GM19238 (cell line): ENCODE measurements around the gene PFN4.
"Not testable (repeated sequence)": the region's sequence is repeated elsewhere in the genome, so short reads cannot be mapped to it uniquely, and the experiment has no call there.

ENCODE experiments used
- DNase-seq: peaks from one replicate; pipeline ENCODE4 v3.0.0; 2011; ENCODE audit warnings: low spot score; ENCODE audit not compliant: insufficient read length

Gene PFN4

DNA sequence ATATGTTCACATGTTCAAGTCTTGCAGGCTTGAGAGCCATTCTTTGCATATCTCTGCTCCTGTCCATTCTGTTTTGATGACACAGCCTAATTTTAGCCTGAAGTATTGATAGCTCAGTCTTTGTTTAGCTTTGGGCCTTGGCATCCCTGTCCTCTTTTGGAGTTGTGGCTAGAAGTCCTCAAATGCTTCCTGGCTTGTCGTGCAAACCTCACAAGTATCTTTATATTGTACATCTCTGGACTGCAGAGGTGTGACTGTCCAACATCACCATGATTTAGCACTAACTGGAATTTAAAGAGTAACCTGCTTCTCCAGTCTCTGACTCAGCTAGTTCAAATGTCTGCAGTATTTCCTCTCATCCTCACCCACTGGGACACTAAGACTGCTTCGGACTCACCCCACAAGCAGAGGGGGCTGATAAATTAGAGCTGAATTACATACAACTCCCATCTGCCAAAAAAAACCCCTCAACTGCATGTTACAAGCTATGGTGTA is 11.7 kb downstream of the PFN4 start:
- no peak for DNase-seq

DNA sequence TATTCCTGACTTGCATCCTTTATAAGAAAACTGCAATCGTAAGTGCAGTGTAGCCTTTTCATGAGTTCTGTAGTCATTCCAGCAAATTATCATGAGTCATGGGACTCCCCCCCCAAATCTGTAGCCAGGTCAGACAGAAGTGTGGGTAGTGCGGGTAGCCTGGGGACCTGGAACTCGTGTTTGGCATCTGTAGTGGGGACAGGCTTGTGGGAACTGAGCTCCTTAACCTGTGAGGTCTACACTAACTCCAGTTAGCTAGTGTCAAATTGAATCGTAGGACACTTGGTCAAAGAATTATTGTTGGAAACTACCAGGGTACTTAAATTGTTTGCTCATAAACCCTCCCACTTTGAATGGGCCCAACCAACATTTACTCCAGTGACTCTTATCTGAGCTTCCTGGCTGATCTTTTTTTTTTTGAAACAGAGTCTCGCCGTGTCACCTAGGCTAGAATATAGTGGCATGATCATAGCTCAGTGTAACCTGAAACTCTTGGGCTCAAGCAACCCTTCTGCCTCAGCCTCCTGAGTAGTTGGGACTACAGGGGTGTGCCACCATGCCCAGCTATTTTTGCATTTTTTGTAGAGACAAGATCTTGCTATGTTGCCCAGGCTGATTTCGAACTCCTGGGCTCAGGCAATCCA is 12.4 kb downstream of the PFN4 start:
- no peak for DNase-seq

DNA sequence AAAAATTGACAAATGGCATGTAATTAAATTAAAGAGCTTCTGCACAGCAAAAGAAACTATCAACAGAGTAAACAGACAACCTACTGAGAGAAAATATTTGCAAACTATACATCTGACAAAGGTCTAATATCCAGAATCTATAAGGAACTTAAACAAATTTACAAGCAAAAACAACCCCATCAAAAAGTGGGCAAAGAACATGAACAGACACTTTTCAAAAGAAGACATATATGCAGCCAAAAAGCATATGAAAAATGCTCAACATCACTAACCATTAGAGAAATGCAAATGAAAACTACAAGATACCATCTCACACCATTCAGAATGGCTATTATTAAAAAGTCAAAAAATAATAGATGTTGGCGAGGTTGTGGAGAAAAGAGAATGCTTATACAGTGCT is 13.7 kb downstream of the PFN4 start:
- DNase-seq, result not testable (repeated sequence)

DNA sequence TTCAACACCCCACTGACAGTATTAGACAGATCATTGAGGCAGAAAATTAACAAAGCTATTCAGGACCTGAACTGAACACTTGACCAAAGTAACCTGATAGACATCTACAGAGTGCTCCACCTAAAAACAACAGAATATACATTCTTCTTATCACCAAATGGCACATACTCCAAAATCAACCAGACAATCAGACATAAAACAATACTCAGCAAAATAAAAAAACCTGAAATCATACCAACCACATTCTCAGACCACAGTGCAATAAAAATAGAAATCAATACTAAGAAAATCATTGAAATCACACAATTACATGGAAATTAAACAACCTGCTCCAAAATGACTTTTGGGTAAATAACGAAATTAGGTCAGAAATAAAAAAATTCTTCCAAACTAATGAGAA is 15.8 kb downstream of the PFN4 start:
- DNase-seq, result no peak

DNA sequence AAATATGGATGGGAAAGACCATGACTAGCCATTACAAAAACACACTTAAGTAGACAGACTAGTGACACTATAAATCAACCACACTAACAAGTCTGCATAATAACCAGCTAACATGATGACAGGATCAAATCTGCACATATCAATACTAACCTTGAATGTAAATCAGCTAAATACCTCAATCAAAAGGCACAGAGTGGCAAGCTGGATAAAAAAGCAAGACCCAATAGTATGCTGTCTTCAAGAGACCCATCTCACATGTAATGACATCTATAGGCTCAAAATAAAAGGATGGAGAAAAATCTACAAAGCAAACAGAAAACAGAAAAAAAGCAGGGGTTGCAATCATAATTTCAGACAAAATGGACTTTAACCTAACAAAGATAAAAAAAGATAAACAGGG is 16.3 kb downstream of the PFN4 start:
- DNase-seq, result no peak

DNA sequence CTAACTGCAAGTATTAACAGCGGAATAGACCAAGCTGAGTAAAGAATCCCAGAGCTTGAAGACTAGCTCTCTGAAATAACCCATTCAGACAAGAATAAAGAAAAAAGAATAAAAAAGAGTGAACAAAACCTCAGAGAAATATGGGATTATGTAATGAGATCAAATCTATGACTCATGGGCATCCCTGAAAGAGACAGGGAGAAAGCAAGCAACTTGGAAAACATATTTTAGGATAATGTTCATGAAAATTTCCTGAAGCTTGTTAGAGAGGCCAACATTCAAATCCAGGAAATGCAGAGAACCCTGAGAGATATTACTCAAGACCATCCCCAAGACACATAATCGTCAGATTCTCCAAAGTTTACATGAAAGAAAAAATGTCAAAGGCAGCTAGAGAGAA is 17.3 kb downstream of the PFN4 start:
- DNase-seq, result no peak

DNA sequence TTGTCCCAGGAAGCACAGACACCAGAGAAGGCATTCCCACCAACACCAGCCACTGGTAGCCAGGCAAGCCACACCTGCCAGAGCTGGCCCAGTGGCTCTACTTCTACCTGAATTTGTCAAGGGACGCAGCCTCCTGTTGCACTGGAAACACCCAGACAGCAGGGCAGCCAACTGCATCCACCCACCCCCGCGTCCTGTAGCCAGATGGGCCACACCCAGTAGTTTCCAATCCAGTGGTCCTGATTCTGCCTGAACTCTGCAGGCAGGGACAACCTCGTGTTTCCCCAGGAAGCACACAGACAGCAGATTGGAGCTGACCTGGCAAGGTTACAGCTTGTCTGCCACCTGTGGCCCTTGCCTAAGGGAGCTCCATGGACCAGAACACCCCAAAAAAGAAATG is 18.2 kb downstream of the PFN4 start:
- no peak for DNase-seq

DNA sequence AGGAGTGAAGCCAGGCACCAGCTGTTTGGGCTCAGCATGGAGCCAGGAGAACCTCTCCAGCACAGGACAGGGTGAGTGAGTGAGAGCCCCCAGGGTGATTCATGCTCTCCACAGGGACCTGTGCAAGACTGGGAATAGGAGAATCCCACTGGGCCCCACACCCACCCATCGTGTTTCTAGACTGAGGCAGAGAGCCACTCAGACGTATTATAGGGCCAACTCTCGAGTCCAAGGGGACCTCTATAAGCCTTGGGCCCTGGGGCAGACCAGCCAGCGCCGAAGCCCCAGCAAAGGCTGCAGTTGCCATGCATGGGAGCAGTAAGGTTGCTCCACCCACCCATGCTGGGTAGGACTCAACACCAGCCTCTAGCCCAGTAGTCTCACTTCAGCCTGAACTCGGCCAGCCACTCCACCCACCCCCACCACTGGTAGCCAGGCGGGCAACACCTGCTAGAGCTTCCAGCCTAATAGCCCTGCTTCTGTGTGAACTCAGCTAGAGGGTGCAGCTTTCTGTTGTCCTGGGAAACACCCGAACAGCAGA is 19.0 kb downstream of the PFN4 start:
- DNase-seq, result no peak

DNA sequence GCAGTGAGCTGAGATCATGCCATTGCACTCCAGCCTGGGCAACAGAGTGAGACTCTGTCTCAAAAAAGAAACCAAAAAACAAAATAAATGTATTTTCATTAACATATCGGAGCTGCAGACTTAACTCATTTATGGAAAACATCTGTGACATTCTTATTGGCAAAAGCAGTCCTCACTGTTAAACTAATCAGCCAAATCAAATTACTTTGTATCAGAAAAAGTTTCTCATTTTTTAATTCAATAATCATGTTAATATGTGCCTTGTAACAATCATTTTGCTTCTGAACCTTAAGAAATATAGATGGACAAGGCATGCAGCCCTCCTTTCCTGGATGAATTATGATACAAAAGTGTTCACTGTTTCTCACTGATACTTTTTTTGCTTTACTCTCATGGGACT is 20.5 kb downstream of the PFN4 start:
- no peak for DNase-seq

DNA sequence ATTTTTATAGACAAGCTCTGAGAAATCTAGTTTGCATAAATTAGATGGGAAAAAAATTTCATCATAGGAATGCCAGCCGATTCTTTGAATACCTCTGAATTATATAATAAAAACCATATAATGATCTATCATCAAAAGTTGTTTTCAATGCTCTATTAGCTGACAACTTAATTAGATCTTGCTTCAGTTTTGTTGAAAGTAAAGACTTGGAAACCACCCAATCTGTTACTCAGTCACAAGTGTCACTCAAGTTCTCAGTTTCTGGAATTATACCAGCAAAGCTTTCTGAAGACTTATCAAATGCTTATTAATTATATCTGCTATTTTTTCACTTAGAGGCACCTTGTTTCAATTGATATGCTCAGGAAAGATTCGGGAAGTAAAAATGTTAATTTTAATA is 21.1 kb downstream of the PFN4 start:
- no peak for DNase-seq

DNA sequence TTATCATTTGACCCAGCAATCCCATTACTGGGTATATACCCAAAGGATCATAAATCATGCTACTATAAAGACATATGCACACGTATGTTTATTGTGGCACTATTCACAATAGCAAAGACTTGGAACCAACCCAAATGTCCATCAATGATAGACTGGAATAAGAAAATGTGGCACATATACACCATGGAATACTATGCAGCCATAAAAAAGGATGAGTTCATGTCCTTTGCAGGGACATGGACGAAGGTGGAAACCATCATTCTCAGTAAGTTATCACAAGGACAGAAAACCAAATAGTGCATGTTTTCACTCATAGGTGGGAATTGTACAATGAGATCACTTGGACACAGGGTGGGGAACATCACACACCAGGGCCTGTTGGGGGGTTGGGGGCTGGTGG is 22.4 kb downstream of the PFN4 start:
- DNase-seq, result not testable (repeated sequence)

DNA sequence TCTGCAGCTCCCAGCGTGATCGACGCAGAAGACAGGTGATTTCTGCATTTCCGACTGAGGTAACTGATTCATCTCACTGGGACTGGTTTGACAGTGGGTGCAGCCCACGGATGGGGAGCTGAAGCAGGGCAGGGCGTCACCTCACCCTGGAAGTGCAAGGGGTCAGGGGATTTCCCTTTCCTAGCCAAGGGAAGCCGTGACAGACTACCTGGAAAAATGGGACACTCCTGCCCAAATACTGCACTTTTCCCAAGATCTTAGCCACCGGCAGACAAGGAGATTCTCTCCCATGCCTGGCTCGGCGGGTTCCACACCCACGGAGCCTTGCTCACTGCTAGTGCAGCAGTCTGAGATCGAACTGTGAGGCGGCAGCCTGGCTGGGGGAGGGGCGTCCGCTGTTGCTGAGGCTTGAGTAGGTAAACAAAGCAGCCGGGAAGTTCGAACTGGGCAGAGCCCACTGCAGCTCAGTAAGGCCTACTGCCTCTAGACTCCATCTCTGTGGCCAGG is 27.9 kb downstream of the PFN4 start:
- not testable (repeated sequence) for DNase-seq

DNA sequence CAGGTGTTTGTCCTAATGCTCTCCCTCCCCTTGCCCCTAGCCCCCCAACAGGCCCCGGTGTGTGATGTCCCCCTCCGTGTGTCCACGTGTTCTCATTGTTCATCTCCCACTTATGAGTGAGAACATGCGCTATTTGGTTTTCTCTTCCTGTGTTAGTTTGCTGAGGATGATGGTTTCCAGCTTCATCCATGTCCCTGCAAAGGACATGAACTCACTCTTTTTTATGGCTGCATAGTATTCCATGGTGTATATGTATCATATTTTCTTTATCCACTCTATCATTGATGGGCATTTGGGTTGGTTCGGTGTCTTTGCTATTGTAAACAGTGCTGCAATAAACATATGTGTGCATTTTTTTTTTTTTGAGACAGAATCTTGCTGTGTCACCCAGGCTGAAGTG is 29.9 kb downstream of the PFN4 start:
- DNase-seq, result not testable (repeated sequence)

DNA sequence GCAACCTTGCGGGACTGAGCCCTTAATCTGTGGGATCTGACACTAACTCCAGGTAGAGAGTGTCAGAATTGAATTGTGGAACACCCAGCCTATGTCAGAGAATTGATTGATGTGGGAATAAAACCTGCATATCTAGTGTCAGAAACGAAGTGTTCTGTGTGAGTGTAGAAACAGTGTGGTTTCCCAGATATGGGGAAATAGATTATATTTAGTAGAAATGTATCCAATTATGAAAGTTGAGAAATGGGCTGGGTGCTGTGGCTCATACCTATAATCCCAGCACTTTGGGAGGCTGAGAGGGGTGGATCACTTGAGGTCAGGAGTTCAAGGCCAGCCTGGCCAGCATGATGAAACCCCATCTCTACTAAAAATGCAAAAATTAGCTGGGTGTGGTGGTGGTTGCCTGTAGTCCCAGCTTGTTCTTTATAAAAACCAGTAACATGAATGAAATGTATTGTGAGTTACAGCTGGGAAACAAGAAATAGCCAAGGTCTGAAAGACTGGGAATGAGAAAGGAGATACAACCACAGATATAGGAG is 34.2 kb downstream of the PFN4 start:
- DNase-seq, result no peak

DNA sequence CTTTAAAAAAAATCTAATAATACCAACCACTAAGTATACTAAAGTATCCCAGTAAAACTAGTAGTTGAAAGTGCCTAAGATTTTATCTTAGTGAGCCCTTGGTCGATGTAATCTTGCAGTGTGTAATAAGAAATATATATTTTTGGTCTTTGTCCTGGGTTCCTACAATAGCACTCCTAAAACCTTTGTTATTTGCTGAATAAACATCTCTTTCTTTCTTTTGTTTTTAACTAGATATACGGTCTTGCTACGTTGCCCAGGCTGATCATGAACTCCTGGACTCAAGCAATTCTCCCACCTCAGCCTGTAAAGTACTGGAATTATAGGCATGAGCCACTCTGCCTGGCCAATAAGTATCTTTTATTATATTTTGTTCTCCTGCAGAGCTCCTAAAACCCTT is 36.1 kb downstream of the PFN4 start:
- no peak for DNase-seq

DNA sequence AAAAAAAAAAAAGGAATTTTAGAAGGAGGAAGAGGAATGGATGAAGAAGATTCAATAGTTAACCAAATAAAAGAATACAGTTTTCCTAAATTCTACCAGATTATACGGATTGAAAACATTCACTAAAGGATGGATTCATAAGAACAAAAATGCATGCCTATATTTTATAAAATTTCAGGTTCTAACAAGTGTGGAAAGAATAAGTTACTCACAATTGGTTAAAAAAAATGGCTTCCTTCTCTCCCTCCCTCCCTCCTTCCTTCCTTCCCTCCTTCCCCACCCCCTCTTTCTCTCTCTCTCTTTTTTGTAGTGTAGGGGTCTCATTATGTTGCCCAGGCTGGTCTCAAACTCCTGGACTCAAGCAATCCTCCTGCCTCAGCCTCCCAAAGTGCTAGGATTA is 36.9 kb downstream of the PFN4 start:
- DNase-seq, result no peak

DNA sequence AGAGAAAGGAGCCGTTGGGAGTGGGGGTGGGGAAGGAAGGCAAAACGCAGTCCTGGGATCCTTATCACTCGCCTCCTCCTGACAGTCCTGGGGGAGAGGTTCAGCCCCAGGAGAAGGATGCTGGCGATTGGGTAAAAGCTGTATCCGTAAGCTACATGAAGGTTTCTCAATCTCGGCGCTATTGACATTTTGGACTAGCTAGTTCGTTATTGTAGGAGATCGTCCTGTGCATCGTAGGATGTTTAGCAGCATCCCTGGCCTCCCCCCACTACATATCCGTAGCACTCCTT is 38.0 kb downstream of the PFN4 start:
- no peak for DNase-seq

DNA sequence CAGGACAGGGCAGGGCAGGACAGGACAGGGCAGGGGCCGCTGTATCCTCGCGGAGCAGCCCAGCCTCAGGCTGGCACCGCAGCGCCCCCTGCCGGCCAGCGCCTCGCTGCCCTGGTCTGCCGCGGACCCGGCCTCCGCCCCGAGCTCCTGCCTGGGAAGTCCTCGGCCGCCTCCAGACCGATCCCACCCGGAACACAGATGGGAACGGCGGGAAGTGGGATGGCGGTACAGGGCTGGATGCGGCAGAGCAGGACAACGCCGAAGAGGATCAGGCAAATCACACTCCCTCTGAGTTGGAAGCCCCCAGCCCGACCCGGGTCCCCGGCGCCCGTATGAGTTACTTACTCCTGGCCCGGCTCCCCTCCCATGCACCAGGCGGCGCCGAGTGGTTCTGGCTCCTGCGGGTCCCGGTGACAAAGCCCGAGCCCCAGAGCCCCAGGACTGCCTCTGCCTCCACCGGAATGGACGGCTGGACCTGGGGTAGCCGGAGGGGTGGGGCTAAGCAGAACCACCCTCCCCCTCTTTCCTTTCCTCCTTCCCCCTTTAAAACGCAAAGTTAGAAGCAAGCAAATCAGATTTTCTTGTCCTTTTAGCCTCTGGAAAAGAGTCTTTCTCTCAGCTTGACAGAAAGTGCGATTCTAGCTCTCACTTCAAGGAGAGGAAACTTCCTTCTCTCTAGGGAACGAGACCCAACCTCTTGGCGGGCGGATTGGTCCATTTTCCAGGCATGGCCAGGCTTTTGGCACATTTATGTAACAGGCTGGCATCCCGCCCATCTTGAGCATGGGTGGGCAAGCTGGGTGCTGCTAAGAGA is 38.5 kb downstream of the PFN4 start, which contains the start of gene TP53I3:
Gene TP53I3 (minus strand): TSS at position 449 of the 814 bp plus-strand sequence. CDS start 508 bp downstream, outside the sequence.
- DNase-seq, result peak; percentile 85

DNA sequence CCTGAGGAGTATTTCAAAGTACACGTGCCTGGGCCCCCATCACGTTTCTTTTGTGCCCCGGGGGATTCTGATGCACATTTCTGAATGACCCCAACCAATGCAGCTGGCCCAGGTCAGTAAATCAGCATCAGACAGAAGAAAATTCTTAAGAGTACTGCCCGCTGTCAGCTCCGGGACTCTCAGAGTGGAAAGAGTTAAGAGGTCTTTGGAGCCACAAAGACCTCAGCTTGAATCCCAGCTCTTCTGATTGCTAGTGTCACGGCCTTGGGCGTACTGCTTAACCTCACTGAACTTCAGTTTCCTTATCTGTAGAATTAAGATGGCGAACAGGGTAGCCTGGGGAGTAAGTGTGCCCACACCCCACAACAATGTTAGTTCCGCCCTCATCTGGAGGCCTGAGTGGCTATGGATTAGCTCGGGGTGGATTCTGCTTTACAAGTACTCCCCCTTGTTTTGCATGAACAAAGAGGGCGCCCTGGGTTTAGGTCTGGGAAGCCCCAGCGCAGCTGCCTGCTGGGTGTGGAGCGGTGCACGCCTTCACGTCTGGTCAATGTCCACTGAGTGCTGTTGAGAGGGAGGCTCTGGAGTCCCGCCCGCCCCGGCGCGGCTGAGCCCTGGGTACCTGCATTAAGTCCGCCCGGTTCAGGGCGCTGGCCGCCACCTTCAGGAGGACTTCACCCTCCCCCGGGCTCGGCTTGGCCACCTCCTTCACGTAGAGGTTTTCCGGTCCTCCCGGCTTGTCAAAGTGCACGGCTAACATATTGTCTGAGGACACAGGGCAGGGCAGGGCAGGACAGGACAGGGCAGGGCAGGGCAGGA is 39.4 kb downstream of the PFN4 start:
- DNase-seq, result peak; percentile 73

DNA sequence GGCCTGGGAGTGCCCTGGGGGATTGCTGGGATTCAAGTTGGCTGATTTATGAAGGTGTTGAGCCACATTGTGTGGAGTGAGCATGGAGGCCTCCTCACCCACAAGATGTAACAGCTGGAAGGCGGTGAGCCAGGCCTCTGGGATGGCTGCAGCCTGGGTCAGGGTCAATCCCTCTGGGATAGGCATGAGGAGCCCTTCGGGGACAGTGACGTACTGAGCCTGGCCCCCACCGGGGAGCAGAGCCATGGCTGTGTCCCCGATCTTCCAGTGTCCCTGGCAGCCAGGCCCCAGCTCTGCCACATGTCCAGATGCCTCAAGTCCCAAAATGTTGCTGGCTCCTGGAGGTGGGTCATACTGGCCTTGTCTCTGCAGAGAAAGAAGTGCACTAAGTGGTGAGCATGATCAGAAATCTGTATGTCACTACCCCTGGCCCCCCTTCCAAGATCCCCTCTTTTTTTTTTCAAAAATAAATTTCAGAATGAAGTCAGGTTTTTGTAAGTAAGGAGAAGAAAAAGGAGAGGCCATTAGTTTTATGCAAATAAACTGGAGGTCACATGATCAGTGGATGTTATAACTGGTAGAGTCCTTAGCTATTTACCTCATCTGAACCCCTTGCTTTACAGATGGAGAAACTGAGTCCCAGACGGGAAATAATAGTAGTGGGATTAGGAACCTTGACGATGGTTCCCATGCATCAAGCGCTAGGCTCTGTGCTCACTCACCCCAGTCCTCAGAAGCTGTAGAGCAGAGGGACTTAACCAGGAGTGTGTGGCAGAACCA is 40.2 kb downstream of the PFN4 start:
- no peak for DNase-seq

DNA sequence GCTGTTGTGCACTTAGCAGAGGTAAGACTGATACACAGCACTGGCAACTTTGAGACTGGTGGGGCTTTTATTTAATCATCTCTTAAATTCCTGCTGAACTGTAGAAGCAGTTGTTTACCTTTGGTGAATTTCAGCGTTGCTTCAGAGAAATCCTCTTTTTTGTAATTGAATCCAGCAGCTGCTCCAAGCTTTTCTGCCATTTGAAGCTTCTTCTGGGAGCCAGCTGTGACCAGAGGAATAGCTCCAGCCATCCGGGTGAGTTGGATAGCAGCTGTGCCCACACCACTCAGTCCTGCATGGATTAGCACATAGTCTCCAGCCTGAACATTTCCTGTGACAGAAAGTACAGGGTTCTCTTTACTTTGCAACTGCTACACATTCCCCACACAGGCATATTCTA is 42.4 kb downstream of the PFN4 start:
- DNase-seq, result no peak
